Natural killer cell (primary cell): ENCODE measurements around the gene MAN2A2. TPM values are rescaled to one million over a fixed set of nuclear protein-coding genes. Genes with fewer than 3 reads are reported as not detected.

Source experiments
- ATAC-seq, 3 donors: fragments of 150-1000 bp in 2 of 3; fragments of 200-7000 bp in 1 of 3; cut with Tn5 transposase; 1 replicate in 1 of 3; 2 replicates in 2 of 3; pipeline ENCODE4 v1.10.0; 2021; ENCODE audit warnings: mild to moderate bottlenecking in 2 of 3, moderate library complexity in 2 of 3
- DNase-seq, 2 donors: peaks; one replicate each; pipeline versions ENCODE4 v3.0.0 to v3.0.0-alpha.2; 2013 to 2021; ENCODE audit warnings: mixed read lengths in 1 of 2
- H3K27ac ChIP-seq: one replicate; pipeline ENCODE4 v1.5.1; 2013; ENCODE audit warnings: mild to moderate bottlenecking, low read length
- H3K27me3 ChIP-seq: one replicate; pipeline ENCODE4 v1.6.1; 2013; ENCODE audit warnings: low read length; ENCODE audit not compliant: control insufficient read depth, insufficient read depth
- H3K36me3 ChIP-seq: one replicate; pipeline ENCODE4 v1.6.1; 2013; ENCODE audit warnings: low read length; ENCODE audit not compliant: control insufficient read depth, insufficient read depth
- H3K4me1 ChIP-seq: one replicate; pipeline ENCODE4 v1.6.1; 2013; ENCODE audit warnings: low read length; ENCODE audit not compliant: control insufficient read depth, insufficient read depth
- H3K4me3 ChIP-seq: one replicate; pipeline ENCODE4 v1.5.1; 2013; ENCODE audit warnings: low read length
- H3K9me3 ChIP-seq: one replicate; pipeline ENCODE4 v1.6.1; 2013; ENCODE audit warnings: low read length; ENCODE audit not compliant: control insufficient read depth, insufficient read depth
- H3K27ac Mint-ChIP-seq, 2 donors: one replicate each; pipeline ENCODE4 v1.8.0; 2022; ENCODE audit warnings: mild to moderate bottlenecking in 2 of 2, mixed read lengths in 2 of 2, moderate library complexity in 1 of 2
- H3K27me3 Mint-ChIP-seq, 2 donors: one replicate each; pipeline ENCODE4 v1.8.0; 2022; ENCODE audit warnings: low read depth in 2 of 2, mixed read lengths in 2 of 2
- H3K36me3 Mint-ChIP-seq: one replicate; pipeline ENCODE4 v1.8.0; 2022; ENCODE audit warnings: mixed read lengths
- H3K4me1 Mint-ChIP-seq, 2 donors: one replicate each; pipeline ENCODE4 v1.8.0; 2022; ENCODE audit warnings: mixed read lengths in 2 of 2
- H3K4me3 Mint-ChIP-seq: one replicate; pipeline ENCODE4 v1.8.0; 2022; ENCODE audit warnings: mild to moderate bottlenecking, moderate library complexity, mixed read lengths
- H3K9me3 Mint-ChIP-seq, 2 donors: one replicate each; pipeline ENCODE4 v1.8.0; 2022; ENCODE audit warnings: mixed read lengths in 2 of 2
- CTCF ChIP-seq: fragments of 200-600 bp; IDR thresholded peaks from one replicate; pipeline ENCODE4 v1.8.0; 2022; ENCODE audit warnings: antibody characterized with exemption
- WGBS: methylation state at CpG from one replicate; pipeline ENCODE4 v1.1.7; 2013; ENCODE audit warnings: missing lambda C conversion rate; ENCODE audit not compliant: insufficient coverage; 5-methylcytosine and 5-hydroxymethylcytosine counted together
- intact Hi-C: fragments of 100-400 bp; cut with micrococcal nuclease; formaldehyde crosslinking; loops from one replicate; pipeline ENCODE4 v1.14.2; 2022
- total RNA-seq, 4 donors: library from RNA; stranded (reverse); fragments of 120-200 nt in 1 of 4; gene quantifications; one replicate each; pipeline versions ENCODE4 v1.2.3 to v1.2.4, GENCODE V29; 2013 to 2022

Gene MAN2A2
- total RNA-seq, 3 donors from 2014 or later (not counting 1 experiment from before 2014, with no cell fraction given): 158 to 200 (median 177) TPM

GRCh38 chr15:90860942-90861675, 42.0 kb upstream of the MAN2A2 start:
- 93% methylated on average over 12 of the region's 14 CpGs for WGBS
- Histone ChIP-seq H3K27me3 (no peaks in the 10 kb centered on the region), H3K4me1 (peaks cover 31% of the 10 kb centered on the region), H3K27ac (no peak overlapping the region), H3K36me3 (no peaks in the 10 kb centered on the region), H3K4me3 (no peak overlapping the region), H3K9me3 (no peaks in the 10 kb centered on the region)
- TF ChIP-seq CTCF: no peak
- no peaks in the 10 kb centered on the region for H3K36me3 Mint-ChIP-seq
- H3K4me3 Mint-ChIP-seq: no peak overlapping the region
- ATAC-seq (no peak), DNase-seq (no peak)
- H3K9me3 Mint-ChIP-seq: no peaks in the 10 kb centered on the region
- H3K4me1 Mint-ChIP-seq: peaks cover 16 to 23% of the 10 kb centered on the region in 2 donors
- intact Hi-C loops: no loop called here
- H3K27ac Mint-ChIP-seq: no peak overlapping the region
- H3K27me3 Mint-ChIP-seq: no peaks in the 10 kb centered on the region

- no peak for TF ChIP-seq CTCF
- Histone ChIP-seq H3K9me3 (no peaks in the 10 kb centered on the region), H3K4me3 (no peak overlapping the region), H3K27ac (no peak overlapping the region), H3K27me3 (no peaks in the 10 kb centered on the region), H3K36me3 (no peaks in the 10 kb centered on the region), H3K4me1 (peaks cover 17% of the 10 kb centered on the region)
- intact Hi-C loops: no loop called here
- Mint-ChIP-seq H3K4me3 (no peak overlapping the region), H3K36me3 (no peaks in the 10 kb centered on the region), H3K9me3 (no peaks in the 10 kb centered on the region), H3K27me3 (no peaks in the 10 kb centered on the region), H3K27ac (no peak overlapping the region), H3K4me1 (peaks cover 7 to 12% of the 10 kb centered on the region in 2 donors)
- ATAC-seq (no peak), DNase-seq (no peak)
- WGBS: 97% methylated on average over 6 of the region's 6 CpGs
These were observed 40.6 kb upstream of the MAN2A2 start for GRCh38 chr15:90862487-90862886.

GRCh38 chr15:90862964-90863778, 39.9 kb upstream of the MAN2A2 start:
- H3K36me3 Mint-ChIP-seq: no peaks in the 10 kb centered on the region
- 85% methylated on average over 5 of the region's 5 CpGs for WGBS
- DNase-seq (no peak), ATAC-seq (no peak)
- H3K4me3 ChIP-seq: no peak overlapping the region
- no peaks in the 10 kb centered on the region for H3K36me3 ChIP-seq
- no peaks in the 10 kb centered on the region for H3K9me3 Mint-ChIP-seq
- no peaks in the 10 kb centered on the region for H3K27me3 Mint-ChIP-seq
- no peak overlapping the region for H3K27ac ChIP-seq
- H3K4me1 ChIP-seq: peaks cover 10% of the 10 kb centered on the region
- H3K4me3 Mint-ChIP-seq: no peak overlapping the region
- no peak for TF ChIP-seq CTCF
- peaks cover 7 to 11% of the 10 kb centered on the region in 2 donors for H3K4me1 Mint-ChIP-seq
- intact Hi-C loops: no loop called here
- H3K9me3 ChIP-seq: no peaks in the 10 kb centered on the region
- H3K27me3 ChIP-seq: no peaks in the 10 kb centered on the region
- H3K27ac Mint-ChIP-seq: no peak overlapping the region
